ENCODE measurements around the gene LLGL2. TPM values are rescaled to one million over a fixed set of nuclear protein-coding genes. Genes with fewer than 3 reads are reported as not detected.
A peak's percentile ranks its signal among the peaks of the same experiment; 100 is the strongest.

Gene LLGL2
- total RNA-seq, 1 donor from 2014 or later: 3.3 TPM

DNA sequence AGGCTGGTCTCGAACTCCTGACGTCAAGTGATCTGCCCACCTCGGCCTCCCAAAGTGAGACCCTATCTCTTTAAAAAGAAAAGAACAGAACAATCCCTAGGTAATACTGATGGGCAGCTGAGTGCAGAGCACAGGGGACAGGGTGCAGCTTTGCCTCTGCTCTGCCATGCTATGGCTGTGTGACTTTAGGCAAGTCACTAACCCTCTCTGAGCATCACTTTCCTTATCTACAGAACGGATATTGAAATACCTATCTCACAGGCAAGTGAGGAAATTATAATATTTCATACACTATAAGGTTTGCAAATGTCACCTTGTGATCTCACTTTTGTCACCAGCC lies 14.3 kb upstream of the LLGL2 start:
- peaks cover 9% of the 10 kb centered on the region for H3K36me3 Mint-ChIP-seq (ENCODE audit: unreplicated experiment)
- H3K9me3 Mint-ChIP-seq (ENCODE audit: unreplicated experiment): no peaks in the 10 kb centered on the region
- no peak for DNase-seq (ENCODE audit: extremely low spot score, unreplicated experiment)
- peaks cover 40% of the 10 kb centered on the region for H3K4me1 Mint-ChIP-seq (ENCODE audit: unreplicated experiment)
- no peak overlapping the region for H3K4me3 Mint-ChIP-seq (ENCODE audit: unreplicated experiment)
- TF ChIP-seq, protein P1, sequence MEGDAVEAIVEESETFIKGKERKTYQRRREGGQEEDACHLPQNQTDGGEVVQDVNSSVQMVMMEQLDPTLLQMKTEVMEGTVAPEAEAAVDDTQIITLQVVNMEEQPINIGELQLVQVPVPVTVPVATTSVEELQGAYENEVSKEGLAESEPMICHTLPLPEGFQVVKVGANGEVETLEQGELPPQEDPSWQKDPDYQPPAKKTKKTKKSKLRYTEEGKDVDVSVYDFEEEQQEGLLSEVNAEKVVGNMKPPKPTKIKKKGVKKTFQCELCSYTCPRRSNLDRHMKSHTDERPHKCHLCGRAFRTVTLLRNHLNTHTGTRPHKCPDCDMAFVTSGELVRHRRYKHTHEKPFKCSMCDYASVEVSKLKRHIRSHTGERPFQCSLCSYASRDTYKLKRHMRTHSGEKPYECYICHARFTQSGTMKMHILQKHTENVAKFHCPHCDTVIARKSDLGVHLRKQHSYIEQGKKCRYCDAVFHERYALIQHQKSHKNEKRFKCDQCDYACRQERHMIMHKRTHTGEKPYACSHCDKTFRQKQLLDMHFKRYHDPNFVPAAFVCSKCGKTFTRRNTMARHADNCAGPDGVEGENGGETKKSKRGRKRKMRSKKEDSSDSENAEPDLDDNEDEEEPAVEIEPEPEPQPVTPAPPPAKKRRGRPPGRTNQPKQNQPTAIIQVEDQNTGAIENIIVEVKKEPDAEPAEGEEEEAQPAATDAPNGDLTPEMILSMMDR (IDR thresholded peaks at IDR 0.05): no peak
- H3K27me3 Mint-ChIP-seq (ENCODE audit: unreplicated experiment): no peaks in the 10 kb centered on the region
- H3K27ac Mint-ChIP-seq (ENCODE audit: unreplicated experiment): no peak overlapping the region

DNA sequence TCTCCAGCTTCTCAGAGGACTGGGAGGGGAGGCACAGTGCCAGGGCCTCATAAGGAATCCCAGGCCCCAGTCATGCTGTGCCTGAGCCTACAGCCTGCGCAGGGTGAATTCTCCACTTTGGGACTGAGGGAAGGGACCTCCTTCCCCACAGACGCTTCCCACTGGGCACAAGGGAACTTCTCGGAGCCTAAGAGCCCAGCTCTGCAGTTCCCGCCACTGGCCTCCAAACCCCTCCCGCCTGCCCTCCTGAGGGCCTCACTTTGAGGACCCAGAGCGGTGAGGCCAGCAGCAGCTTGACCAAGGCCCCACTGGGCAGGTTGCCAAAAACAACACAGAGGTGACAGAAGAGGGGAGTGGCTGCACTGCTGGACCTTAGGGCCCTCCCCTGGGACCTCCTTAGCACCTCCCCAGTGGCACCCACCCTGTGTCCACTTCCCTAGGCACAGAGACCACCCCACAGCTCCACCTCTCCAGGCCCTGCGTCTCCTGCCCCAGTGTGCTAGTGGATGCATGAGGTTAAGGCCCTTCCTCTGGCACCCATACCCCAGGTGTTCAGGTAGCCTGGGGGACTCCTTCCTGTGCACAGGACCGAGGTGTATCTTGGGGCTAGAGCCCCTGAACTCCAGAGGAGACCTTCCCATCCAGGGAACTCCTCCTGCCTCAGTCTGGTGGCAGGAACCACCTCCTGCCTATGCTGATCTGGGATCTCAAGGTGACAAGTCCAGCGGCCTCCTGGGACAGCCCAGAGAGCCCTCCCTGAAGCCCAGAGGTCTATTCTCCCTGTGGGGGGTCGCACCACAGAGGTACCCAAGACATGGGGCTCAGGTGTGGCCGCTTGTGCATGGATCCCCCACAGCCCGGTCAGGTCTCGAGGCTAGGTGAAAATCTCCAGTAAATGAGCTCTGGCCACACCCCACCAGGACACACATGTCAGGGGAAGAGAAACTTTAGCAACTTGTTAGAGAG lies 13.6 kb upstream of the LLGL2 start:
- Mint-ChIP-seq H3K4me1 (ENCODE audit: unreplicated experiment) (peaks cover 40% of the 10 kb centered on the region), H3K27ac (ENCODE audit: unreplicated experiment) (no peak overlapping the region), H3K4me3 (ENCODE audit: unreplicated experiment) (no peak overlapping the region), H3K27me3 (ENCODE audit: unreplicated experiment) (no peaks in the 10 kb centered on the region), H3K9me3 (ENCODE audit: unreplicated experiment) (no peaks in the 10 kb centered on the region), H3K36me3 (ENCODE audit: unreplicated experiment) (peaks cover 9% of the 10 kb centered on the region)
- DNase-seq (ENCODE audit: extremely low spot score, unreplicated experiment): no peak
- TF ChIP-seq, protein P1 (IDR thresholded peaks at IDR 0.05): no peak

DNA sequence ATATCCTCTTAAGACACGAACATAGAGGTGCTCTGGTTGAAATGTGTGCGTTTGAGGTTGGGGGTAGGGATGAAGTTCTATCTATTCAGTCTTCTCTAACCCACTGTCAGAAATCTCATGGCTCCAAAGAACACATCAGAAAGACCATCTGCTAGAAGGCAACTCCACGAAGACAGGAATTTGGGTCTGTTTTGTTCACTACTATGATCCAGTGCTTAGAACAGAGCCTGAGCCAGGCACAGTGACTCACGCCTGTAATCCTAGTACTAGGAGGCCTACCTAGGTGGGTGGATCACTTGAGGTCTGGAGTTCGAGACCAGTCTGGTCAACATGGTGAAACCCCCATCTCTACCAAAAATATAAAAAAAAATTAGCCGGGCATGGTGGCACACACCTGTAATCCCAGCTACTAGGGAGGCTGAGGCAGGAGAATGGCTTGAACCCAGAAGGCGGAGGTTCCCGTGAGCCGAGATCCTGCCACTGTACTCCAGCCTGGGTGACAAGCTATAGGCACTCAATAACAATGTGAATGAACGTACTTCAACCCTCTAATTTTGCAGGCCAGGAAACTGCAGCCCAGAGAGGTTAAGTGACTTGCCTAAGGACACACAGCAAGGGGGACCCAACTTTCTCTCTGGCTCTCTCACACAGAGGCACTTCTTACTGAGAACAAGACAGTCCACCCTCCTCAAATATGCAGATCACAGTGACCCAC lies 12.4 kb upstream of the LLGL2 start:
- peak overlapping the region; percentile 47 for H3K4me3 Mint-ChIP-seq (ENCODE audit: unreplicated experiment)
- TF ChIP-seq, protein P1 (IDR thresholded peaks at IDR 0.05): no peak
- peaks cover 9% of the 10 kb centered on the region for H3K36me3 Mint-ChIP-seq (ENCODE audit: unreplicated experiment)
- H3K27me3 Mint-ChIP-seq (ENCODE audit: unreplicated experiment): no peaks in the 10 kb centered on the region
- DNase-seq (ENCODE audit: extremely low spot score, unreplicated experiment): no peak
- peaks cover 50% of the 10 kb centered on the region for H3K4me1 Mint-ChIP-seq (ENCODE audit: unreplicated experiment)
- no peak overlapping the region for H3K27ac Mint-ChIP-seq (ENCODE audit: unreplicated experiment)
- no peaks in the 10 kb centered on the region for H3K9me3 Mint-ChIP-seq (ENCODE audit: unreplicated experiment)

DNA sequence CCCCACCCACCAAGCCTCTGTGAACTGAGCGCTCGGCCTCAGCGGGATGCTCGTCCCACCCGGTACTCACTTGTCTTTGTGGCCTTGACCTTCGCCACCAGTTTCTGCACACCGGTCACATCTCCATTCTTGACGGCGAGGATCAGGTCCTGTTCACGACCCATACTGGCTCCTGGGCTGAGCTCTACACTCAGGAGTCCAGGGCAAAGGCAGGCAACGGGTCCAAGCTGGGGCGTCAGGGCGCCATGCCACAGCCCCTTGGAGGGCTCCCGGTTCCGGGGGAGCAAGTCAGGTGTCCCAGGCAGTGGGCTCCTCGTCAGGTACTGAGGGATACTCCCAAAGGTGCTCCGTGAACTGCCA lies 11.9 kb upstream of the LLGL2 start:
- Mint-ChIP-seq H3K36me3 (ENCODE audit: unreplicated experiment) (peaks cover 13% of the 10 kb centered on the region), H3K4me3 (ENCODE audit: unreplicated experiment) (peak overlapping the region; percentile 81), H3K4me1 (ENCODE audit: unreplicated experiment) (peaks cover 48% of the 10 kb centered on the region), H3K27ac (ENCODE audit: unreplicated experiment) (peak overlapping the region; percentile 38), H3K9me3 (ENCODE audit: unreplicated experiment) (no peaks in the 10 kb centered on the region), H3K27me3 (ENCODE audit: unreplicated experiment) (no peaks in the 10 kb centered on the region)
- TF ChIP-seq, protein P1 (IDR thresholded peaks at IDR 0.05): no peak
- no peak for DNase-seq (ENCODE audit: extremely low spot score, unreplicated experiment)

DNA sequence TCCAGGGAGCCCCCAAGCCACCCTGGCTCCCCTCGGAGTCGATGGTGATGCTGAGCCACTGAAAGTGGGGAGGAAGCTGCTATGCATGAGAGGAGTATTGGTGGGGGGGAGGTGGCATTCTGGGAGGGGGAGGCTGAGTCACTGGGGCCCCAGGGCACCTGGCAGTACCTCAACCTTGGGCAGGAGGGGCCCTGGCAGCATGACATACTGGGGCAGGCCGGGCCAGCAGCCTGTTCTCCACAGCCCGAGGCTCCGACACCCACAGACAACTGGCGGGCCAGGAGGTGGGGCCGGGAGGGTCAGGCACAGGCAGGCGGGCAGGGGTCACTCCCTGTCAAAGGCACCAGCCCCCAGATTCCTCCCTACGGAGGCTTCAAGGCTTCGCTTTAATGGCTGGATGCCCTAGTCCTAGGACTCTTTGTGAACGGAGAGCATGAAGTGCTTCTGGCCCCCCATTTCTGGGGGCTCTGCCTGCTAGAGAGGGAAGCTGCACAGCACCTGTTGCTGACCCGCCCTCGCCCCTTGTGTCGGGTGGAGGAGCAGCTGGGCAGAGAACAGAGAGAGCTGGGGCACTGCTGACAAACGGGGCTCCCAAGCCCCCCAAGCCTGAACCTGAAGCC lies 11.1 kb upstream of the LLGL2 start:
- TF ChIP-seq, protein P1 (IDR thresholded peaks at IDR 0.05): no peak
- H3K27me3 Mint-ChIP-seq (ENCODE audit: unreplicated experiment): no peaks in the 10 kb centered on the region
- H3K36me3 Mint-ChIP-seq (ENCODE audit: unreplicated experiment): peaks cover 12% of the 10 kb centered on the region
- peaks cover 41% of the 10 kb centered on the region for H3K4me1 Mint-ChIP-seq (ENCODE audit: unreplicated experiment)
- DNase-seq (ENCODE audit: extremely low spot score, unreplicated experiment): no peak
- H3K9me3 Mint-ChIP-seq (ENCODE audit: unreplicated experiment): no peaks in the 10 kb centered on the region
- peak overlapping the region; percentile 41 for H3K27ac Mint-ChIP-seq (ENCODE audit: unreplicated experiment)
- H3K4me3 Mint-ChIP-seq (ENCODE audit: unreplicated experiment): peak overlapping the region; percentile 81
